H54 (cell line): ENCODE data around the gene POC5.
A peak's percentile ranks its signal among the peaks of the same experiment; 100 is the strongest.
"Not testable (repeated sequence)": the region's sequence is repeated elsewhere in the genome, so short reads cannot be mapped to it uniquely, and the experiment has no call there.

Source experiments
- DNase-seq: peaks from one replicate; pipeline ENCODE4 v3.0.0; 2011; ENCODE audit warnings: low spot score, mixed read lengths; ENCODE audit not compliant: insufficient read length
- FAIRE-seq: peaks from 3 replicates; lab custom pipeline; 2011; peaks lifted over from hg19 to GRCh38; lab: Jason Lieb, UNC
- POLR2A ChIP-seq: IDR thresholded peaks from 2 replicates; pipeline ENCODE4 v1.6.1; 2011; ENCODE audit warnings: low read depth, mild to moderate bottlenecking, low read length

POC5 gene

GRCh38 chr5:75721573-75721972 is 4.3 kb upstream of the POC5 start:
- FAIRE-seq (no peak), DNase-seq (no peak)
- no peak for TF ChIP-seq POLR2A

DNA sequence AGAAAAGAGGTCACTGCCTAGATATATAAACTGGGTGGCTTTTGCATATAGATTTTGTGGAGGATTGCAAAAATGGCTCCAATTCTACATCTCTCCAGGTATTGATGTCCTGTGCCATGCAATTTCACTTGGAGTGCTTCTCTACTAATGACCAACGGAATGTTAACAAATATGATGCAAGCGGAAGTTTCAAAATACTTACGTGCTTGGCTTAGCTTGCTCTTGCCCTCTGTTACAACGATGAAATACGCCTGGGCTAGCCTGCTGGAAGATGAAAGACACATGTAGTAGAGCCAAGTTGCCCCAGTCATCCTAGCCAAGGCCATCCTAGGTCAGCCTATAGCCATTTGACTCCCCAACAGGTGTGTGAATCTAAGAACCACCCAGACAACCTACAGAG is 3.6 kb upstream of the POC5 start:
- FAIRE-seq (no peak), DNase-seq (no peak)
- no peak for TF ChIP-seq POLR2A

- no peak for DNase-seq
- no peak for FAIRE-seq
- TF ChIP-seq POLR2A = no peak
Observed at GRCh38 chr5:75716715-75717081, 539 bp downstream of the POC5 start.

- DNase-seq (no peak), FAIRE-seq (no peak)
- TF ChIP-seq POLR2A = no peak
Observed at GRCh38 chr5:75712091-75712490, 5.1 kb downstream of the POC5 start.

- no peak for FAIRE-seq
- no peak for DNase-seq
Observed at GRCh38 chr5:75711151-75711550, 6.1 kb downstream of the POC5 start.

GRCh38 chr5:75710637-75711036 is 6.6 kb downstream of the POC5 start:
- no peak for DNase-seq
- no peak for TF ChIP-seq POLR2A
- FAIRE-seq = no peak

More at GRCh38 chr5:75711151-75711550, 6.1 kb downstream of the POC5 start:
- no peak for TF ChIP-seq POLR2A

DNA sequence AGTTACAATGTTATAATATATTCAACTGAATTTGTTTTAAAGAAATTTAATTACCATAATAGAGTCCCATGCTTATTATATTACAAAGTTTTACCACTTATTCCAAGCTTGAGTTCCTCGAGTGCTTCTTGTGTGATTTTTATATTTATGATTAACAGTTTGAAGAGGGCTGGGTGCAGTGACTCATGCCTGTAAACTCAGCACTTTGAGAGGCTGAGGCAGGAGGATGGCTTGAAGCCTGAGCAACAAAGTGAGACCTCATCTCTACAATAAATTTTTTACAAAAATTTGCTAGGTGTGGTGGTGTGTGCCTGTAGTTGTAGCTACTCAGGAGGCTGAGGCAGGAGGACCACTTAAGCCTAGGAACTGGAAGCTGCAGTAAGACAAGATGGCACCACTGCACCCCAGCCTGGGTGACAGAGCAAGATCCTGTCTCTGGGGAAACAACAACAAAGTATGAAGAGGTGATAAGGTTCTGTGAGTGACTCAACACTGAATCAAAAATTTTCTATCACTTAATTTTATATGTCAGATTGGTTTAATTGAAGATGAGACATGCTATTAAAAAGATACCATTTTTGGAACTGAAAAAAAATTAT is 9.2 kb downstream of the POC5 start:
- no peak for TF ChIP-seq POLR2A
- peak; percentile 5 for DNase-seq
- peak; percentile 60 for FAIRE-seq

DNA sequence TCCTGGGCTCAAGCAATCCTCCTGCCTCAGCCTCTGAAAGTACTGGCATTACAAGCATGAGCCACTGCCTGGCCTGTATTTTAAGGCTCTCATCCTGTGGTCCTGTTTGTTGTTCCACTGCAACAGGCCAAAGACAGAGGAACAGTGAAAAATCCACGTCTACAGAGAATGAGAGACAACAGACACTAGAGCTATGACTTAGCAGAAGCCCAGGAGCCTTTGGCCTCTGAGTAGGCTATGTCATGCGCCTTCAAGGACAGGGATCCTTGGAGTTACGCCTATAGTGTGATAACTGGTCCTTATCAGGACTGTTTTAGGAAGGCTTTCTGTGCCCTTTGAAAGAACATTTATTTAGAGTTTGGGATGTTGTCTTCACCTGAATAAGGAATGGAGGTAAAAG is 10.5 kb downstream of the POC5 start:
- DNase-seq (no peak), FAIRE-seq (no peak)
- no peak for TF ChIP-seq POLR2A

- no peak for TF ChIP-seq POLR2A
- no peak for FAIRE-seq
- no peak for DNase-seq
Observed at GRCh38 chr5:75706016-75706415, 11.2 kb downstream of the POC5 start.

- DNase-seq = no peak
- TF ChIP-seq POLR2A = no peak
- no peak for FAIRE-seq
Observed at GRCh38 chr5:75701856-75702255, 15.4 kb downstream of the POC5 start.

- FAIRE-seq = not testable (repeated sequence)
Observed at GRCh38 chr5:75695472-75696351, 21.5 kb downstream of the POC5 start.

DNA sequence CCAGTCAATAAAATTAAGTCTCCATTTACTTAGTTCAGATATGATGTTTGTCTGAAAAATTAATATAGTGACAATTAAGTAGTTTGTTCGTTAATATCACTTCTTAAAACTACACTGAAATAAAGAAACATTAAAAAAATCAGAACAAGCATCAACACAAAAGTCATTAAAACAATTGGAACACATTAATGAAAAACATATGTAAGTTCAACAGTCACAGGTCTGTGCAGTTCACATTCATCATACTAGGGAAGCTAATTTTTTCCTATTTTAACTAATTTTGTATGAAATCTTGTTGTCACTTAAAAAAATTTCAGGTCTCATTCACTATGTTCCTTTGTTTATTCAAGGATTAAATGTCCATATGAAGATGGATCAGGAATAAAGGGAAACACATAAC is 22.5 kb downstream of the POC5 start:
- DNase-seq (no peak), FAIRE-seq (no peak)
- TF ChIP-seq POLR2A = no peak

More at GRCh38 chr5:75695472-75696351, 21.5 kb downstream of the POC5 start:
- not testable (repeated sequence) for DNase-seq

DNA sequence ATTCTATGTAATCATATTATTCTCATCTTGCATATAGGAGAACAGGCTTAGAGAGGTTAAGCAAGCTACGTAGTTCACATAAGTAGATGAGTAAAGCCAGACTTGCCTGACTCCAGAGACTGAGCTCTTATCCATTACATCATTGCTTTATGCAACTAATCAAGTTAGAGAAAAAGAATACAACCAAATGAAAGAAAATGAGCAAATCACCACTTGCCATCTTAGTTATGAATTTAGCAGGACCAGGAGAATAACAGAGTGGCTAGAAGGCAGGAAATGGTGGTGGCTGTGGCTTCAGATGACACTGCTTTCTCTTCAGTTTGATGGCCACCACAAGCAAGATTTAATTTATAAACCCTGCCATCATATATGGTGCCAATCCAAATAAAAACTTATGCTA is 26.6 kb downstream of the POC5 start:
- no peak for FAIRE-seq
- no peak for TF ChIP-seq POLR2A
- no peak for DNase-seq

DNA sequence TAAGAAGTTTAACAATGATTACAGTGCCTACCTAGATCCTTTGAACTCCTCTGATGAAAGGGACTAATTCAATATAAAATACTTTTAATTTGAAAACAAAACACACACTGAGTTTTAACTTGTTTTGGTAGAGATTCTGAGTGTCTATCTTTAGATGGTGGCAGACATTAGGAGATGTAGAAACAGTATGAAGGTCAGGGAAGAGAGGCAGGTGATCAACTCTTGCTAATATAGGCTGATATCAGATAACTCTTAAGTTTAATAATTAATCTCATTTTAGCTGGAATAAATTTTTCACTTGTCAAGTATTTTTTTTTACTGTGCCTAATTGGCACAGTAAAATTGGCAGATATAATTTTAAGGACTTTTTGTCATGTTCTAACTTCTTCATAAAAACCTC is 30.8 kb downstream of the POC5 start:
- no peak for DNase-seq
- no peak for FAIRE-seq
- TF ChIP-seq POLR2A = no peak

GRCh38 chr5:75685141-75685540 is 32.1 kb downstream of the POC5 start:
- FAIRE-seq (no peak), DNase-seq (no peak)
- no peak for TF ChIP-seq POLR2A
